ENCODE measurements around the gene FBXW8. TPM values are rescaled to one million over a fixed set of nuclear protein-coding genes. Genes with fewer than 3 reads are reported as not detected.

The FBXW8 gene
- total RNA-seq, 1 experiment from 2014 or later, result 24.2 TPM

DNA sequence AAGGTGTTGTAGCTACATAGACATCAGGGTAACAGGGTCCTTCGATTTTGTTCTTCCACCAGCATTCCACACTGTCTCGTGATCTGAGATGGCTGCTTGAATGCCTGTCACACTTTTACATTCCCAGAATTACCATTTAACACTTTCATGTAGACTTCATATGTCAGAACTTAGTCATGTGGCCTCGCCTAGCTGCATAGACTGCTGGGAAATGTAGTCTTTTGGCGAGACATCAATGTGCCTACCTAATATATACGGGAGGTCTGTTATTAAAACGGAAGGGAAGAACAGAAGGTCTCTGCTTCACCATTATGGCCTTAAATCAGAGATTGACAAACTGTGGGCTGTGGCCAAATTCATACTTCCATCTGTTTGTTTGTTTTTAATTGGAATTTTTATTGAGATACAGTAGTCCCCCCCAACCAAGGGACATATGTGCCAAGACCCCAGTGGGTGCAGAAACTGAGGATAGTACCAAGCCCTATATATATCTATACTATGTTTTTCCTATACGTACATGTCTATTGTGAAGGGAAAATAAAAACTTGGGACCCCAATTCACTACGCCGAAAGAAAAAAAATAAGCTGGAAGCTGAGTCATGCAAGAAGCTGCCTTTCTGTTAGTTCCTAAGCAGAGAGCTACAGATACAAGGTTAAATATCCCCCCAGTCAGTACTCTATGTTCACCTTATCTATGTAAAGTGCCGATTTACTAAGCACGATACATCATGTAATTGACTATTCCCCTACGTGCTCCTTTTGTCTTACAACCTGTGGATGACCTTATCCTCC lies 18.2 kb upstream of the FBXW8 start:
- H3K4me1 Mint-ChIP-seq (ENCODE audit: insufficient read depth, unreplicated experiment), result no peaks in the 10 kb centered on the region
- no peak for DNase-seq (ENCODE audit: unreplicated experiment)
- intact Hi-C loops (cut with micrococcal nuclease), result no loop called here
- BruUV-seq (replicated peaks), result no TSS peak
- H3K36me3 Mint-ChIP-seq (ENCODE audit: insufficient read depth, unreplicated experiment), result no peaks in the 10 kb centered on the region
- H3K27ac Mint-ChIP-seq (ENCODE audit: low read depth, unreplicated experiment), result no peak overlapping the region
- H3K9me3 Mint-ChIP-seq (ENCODE audit: unreplicated experiment), result no peaks in the 10 kb centered on the region
- POLR2A ChIA-PET, result no interaction called here
- H3K27me3 Mint-ChIP-seq (ENCODE audit: insufficient read depth, unreplicated experiment), result peaks cover 17% of the 10 kb centered on the region
- CTCF ChIA-PET, result interaction anchor here (1.6 kb wide), 1 partner anchor 10 kb away, joined by 9 read pairs; no protein-coding TSS in a partner anchor
- H3K4me3 Mint-ChIP-seq (ENCODE audit: unreplicated experiment), result no peak overlapping the region
- TF ChIP-seq, protein P1, sequence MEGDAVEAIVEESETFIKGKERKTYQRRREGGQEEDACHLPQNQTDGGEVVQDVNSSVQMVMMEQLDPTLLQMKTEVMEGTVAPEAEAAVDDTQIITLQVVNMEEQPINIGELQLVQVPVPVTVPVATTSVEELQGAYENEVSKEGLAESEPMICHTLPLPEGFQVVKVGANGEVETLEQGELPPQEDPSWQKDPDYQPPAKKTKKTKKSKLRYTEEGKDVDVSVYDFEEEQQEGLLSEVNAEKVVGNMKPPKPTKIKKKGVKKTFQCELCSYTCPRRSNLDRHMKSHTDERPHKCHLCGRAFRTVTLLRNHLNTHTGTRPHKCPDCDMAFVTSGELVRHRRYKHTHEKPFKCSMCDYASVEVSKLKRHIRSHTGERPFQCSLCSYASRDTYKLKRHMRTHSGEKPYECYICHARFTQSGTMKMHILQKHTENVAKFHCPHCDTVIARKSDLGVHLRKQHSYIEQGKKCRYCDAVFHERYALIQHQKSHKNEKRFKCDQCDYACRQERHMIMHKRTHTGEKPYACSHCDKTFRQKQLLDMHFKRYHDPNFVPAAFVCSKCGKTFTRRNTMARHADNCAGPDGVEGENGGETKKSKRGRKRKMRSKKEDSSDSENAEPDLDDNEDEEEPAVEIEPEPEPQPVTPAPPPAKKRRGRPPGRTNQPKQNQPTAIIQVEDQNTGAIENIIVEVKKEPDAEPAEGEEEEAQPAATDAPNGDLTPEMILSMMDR (IDR thresholded peaks at IDR 0.05; ENCODE audit: unreplicated experiment), result no peak

DNA sequence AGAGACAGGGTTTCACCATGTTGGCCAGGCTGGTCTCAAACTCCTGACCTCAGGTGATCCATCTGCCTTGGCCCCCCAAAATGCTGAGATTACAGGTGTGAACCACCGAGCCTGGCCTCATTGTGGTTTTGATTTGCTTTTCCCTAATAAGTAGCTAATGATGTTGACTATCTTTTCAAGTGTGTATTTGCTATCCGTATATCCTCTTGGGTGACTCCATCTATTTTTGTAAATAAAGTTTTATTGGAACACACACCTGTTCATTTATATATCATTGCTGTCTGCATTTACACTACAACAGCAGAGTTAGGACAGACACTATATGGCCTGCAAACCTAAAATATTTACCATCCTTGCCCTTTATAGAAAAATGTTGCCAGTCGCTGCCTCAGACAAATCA lies 15.8 kb upstream of the FBXW8 start:
- no peaks in the 10 kb centered on the region for H3K9me3 Mint-ChIP-seq (ENCODE audit: unreplicated experiment)
- ChIA-PET POLR2A (no interaction called here), CTCF (no interaction called here)
- intact Hi-C loops (cut with micrococcal nuclease), result no loop called here
- no peak overlapping the region for H3K4me3 Mint-ChIP-seq (ENCODE audit: unreplicated experiment)
- no TSS peak for BruUV-seq (replicated peaks)
- no peak overlapping the region for H3K27ac Mint-ChIP-seq (ENCODE audit: low read depth, unreplicated experiment)
- no peak for DNase-seq (ENCODE audit: unreplicated experiment)
- no peaks in the 10 kb centered on the region for H3K4me1 Mint-ChIP-seq (ENCODE audit: insufficient read depth, unreplicated experiment)
- no peaks in the 10 kb centered on the region for H3K36me3 Mint-ChIP-seq (ENCODE audit: insufficient read depth, unreplicated experiment)
- H3K27me3 Mint-ChIP-seq (ENCODE audit: insufficient read depth, unreplicated experiment), result peaks cover 23% of the 10 kb centered on the region
- TF ChIP-seq, protein P1 (IDR thresholded peaks at IDR 0.05; ENCODE audit: unreplicated experiment), result no peak

DNA sequence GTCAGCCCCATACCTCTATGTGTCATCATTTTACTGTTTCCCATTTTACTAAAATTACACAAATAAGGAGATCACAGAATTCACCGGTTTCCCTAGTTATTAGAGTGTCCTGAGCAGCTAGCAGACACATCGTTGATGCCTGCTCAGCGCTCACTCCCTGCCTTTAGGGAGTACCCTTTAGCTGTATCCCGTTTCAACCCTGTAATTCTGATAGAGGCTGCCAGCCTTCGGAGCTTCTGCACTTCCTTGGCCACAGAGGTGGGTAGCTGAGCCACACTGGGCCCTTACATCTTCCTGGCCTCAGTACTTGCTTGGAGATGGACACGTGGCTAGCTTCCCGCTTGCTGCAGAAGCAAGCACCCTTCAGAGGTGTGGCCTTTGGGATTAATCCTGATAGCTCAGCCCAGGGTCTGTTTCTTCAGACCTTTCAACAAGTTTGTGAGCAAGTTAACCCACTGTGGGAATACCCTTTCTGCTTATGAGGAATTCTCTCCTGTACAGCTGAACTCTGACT lies 14.3 kb upstream of the FBXW8 start:
- intact Hi-C loops (cut with micrococcal nuclease), result no loop called here
- no peak overlapping the region for H3K4me3 Mint-ChIP-seq (ENCODE audit: unreplicated experiment)
- TF ChIP-seq, protein P1 (IDR thresholded peaks at IDR 0.05; ENCODE audit: unreplicated experiment), result no peak
- no peaks in the 10 kb centered on the region for H3K9me3 Mint-ChIP-seq (ENCODE audit: unreplicated experiment)
- CTCF ChIA-PET, result interaction anchor here (1.5 kb wide), 1 partner anchor 14 kb away, joined by 5 read pairs; no protein-coding TSS in a partner anchor
- POLR2A ChIA-PET, result no interaction called here
- DNase-seq (ENCODE audit: unreplicated experiment), result no peak
- H3K27ac Mint-ChIP-seq (ENCODE audit: low read depth, unreplicated experiment), result no peak overlapping the region
- peaks cover 39% of the 10 kb centered on the region for H3K27me3 Mint-ChIP-seq (ENCODE audit: insufficient read depth, unreplicated experiment)
- H3K4me1 Mint-ChIP-seq (ENCODE audit: insufficient read depth, unreplicated experiment), result no peaks in the 10 kb centered on the region
- H3K36me3 Mint-ChIP-seq (ENCODE audit: insufficient read depth, unreplicated experiment), result no peaks in the 10 kb centered on the region
- no TSS peak for BruUV-seq (replicated peaks)

DNA sequence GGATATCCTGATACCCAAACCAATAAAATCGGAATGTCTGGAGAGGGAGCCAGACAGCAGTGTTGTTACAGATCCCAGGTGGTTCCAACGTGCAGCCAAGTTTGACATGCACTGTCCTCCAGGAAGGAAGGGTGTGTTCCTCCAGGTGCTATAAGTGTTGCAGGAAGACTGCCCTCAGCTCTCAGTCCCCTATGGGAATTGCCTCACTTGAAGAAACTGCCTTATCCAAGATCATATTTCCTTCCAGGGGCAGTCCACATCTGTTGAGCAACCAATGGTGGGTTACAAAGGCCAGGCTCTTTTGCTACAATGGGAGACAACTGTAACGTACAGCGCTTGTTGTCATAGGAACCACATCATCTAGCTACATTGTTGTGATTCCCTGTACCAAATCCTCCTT lies 13.3 kb upstream of the FBXW8 start:
- Mint-ChIP-seq H3K27me3 (ENCODE audit: insufficient read depth, unreplicated experiment) (peaks cover 45% of the 10 kb centered on the region), H3K4me1 (ENCODE audit: insufficient read depth, unreplicated experiment) (no peaks in the 10 kb centered on the region)
- CTCF ChIA-PET, result interaction anchor here (1.0 to 1.5 kb wide), 2 partner anchors 15 to 310 kb away, joined by 3 to 5 read pairs; no protein-coding TSS in a partner anchor

More for the DNA sequence above, 13.3 kb upstream of the FBXW8 start:
- intact Hi-C loops (cut with micrococcal nuclease), result no loop called here
- no peak for DNase-seq (ENCODE audit: unreplicated experiment)
- H3K4me3 Mint-ChIP-seq (ENCODE audit: unreplicated experiment), result no peak overlapping the region
- BruUV-seq (replicated peaks), result no TSS peak
- no peak overlapping the region for H3K27ac Mint-ChIP-seq (ENCODE audit: low read depth, unreplicated experiment)
- no peaks in the 10 kb centered on the region for H3K36me3 Mint-ChIP-seq (ENCODE audit: insufficient read depth, unreplicated experiment)
- no peaks in the 10 kb centered on the region for H3K9me3 Mint-ChIP-seq (ENCODE audit: unreplicated experiment)
- TF ChIP-seq, protein P1 (IDR thresholded peaks at IDR 0.05; ENCODE audit: unreplicated experiment), result no peak
- POLR2A ChIA-PET, result interaction anchor here (0.5 to 0.6 kb wide), 2 partner anchors 76 to 652 kb away, joined by 3 read pairs; no protein-coding TSS in a partner anchor

All from MCF 10A (cell line).